DLD1 (cell line): ENCODE measurements around the gene EIF3B.
"Not testable (repeated sequence)": the region's sequence is repeated elsewhere in the genome, so short reads cannot be mapped to it uniquely, and the experiment has no call there.

Source experiments
- in situ Hi-C: cut with HindIII; loops from 2 replicates; pipeline ENCODE4 v1.10.0; 2017; ENCODE audit warnings: low sequenced_read_pairs

The EIF3B gene

DNA sequence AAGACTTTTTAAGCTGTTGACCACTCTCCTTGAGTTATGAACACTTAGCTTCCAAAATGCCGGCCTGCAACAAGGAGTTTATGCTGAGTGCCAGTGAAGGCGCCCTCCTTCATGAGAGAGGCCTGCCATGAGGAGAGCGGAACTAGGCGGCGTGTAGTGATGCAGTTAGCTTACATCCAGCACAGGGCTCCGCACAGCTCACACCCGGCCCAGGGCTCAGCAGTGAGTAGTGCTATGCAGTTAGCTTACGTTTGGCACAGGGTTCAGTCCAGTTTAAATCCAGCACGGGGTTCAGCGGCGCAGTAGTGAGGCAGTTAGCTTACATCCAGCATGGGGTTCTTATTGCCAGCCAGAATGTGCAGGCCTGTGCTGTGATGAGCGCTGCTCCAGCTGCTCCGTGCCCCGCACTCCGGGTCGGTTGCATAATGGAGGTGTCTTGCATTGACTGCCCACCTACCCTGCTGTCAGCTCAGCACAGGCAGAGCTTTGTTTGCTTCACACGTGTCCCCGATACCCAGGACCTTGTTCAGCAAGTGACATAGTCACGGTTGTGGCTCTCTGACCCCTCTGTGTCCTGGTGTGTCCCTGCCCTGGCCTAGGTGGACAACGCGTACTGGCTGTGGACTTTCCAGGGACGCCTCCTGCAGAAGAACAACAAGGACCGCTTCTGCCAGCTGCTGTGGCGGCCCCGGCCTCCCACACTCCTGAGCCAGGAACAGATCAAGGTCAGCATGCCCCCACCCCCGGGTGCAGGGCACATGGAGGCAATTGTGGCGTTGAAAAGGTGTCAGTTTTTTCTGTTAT is 21.9 kb downstream of the EIF3B start:
- in situ Hi-C loops: no loop called here

DNA sequence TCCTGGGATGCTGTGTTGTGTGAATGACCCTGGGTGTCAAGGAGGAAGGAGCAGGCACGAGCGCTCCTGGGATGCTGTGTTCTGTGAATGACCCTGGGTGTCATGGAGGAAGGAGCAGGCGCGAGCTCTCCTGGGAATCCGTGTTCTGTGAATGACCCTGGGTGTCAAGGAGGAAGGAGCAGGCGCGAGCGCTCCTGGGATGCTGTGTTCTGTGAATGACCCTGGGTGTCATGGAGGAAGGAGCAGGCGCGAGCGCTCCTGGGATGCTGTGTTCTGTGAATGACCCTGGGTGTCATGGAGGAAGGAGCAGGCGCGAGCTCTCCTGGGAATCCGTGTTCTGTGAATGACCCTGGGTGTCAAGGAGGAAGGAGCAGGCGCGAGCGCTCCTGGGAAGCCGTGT is 22.9 kb downstream of the EIF3B start:
- in situ Hi-C loops: not testable (repeated sequence)

DNA sequence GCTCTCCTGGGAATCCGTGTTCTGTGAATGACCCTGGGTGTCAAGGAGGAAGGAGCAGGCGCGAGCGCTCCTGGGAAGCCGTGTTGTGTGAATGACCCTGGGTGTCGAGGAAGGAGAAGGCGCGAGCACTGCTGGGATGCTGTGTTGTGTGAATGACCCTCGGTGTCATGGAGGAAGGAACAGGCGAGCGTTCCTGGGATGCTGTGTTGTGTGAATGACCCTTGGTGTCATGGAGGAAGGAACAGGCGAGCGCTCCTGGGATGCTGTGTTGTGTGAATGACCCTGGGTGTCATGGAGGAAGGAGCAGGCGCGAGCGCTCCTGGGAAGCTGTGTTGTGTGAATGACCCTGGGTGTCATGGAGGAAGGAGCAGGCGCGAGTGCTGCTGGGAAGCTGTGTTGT is 23.5 kb downstream of the EIF3B start:
- in situ Hi-C loops: not testable (repeated sequence)

DNA sequence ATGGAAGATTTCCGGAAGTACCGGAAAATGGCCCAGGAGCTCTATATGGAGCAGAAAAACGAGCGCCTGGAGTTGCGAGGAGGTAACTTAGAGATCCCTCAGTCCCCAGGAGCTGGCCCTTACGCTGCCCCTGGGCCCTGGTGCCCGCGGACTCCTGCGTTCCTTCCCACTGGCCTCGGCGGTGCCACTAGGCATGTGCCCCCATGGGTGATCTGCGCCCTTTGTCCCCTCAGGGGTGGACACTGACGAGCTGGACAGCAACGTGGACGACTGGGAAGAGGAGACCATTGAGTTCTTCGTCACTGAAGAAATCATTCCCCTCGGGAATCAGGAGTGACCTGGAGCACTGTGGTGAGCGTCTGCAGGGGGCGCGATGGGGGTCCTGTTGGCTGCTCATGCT is 24.5 kb downstream of the EIF3B start:
- in situ Hi-C loops: no loop called here

DNA sequence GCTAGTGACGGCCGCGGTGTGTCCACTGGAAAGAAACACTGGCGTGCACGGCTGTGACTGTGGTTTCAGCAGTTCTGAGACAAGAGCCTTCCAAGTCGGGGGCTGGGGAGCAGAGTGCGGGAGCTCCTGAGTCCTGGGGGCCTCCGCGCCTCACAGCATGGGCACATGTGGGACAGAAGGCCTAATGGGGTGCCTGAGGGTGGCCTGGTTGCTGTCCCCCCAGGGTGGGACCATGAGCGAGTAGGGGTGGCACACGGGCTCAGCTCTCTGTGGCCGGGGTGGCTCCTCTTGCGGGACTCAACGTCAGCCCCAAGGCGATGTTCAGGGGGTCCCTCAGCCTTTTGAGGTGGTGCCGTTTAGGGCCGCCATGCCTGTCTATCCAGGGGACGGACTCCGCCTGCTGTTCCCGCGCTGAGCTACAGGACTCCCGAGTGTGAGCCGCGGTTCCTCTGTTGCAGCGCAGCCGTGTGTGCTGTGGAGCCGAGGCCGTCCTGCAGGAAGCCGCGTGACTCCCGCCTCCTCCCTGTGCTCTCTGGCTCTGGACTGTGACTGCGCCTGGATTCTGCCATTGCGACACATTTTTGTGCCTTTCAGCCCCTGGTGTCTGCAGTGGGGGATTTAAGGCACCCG is 25.3 kb downstream of the EIF3B start:
- in situ Hi-C loops: no loop called here

DNA sequence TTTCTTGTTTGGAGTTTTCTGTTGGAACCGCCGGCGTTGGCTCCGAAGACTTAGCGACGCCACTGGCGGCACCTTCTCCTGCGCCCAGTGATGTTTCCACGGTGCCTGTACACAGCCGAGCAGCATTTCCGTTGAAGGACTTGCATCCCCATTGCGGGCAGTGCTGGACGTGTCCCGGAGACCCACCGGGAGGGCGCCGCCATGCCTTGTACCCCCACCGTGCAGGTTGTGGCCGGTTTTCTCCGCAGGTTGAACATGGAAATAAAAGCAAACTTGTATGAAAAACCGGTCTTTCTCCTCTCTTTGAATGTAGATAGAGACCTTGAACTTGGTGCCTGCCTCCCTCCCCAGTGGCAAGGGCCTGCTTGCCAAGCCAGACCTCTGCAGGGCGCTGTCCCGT is 25.8 kb downstream of the EIF3B start:
- in situ Hi-C loops: no loop called here

DNA sequence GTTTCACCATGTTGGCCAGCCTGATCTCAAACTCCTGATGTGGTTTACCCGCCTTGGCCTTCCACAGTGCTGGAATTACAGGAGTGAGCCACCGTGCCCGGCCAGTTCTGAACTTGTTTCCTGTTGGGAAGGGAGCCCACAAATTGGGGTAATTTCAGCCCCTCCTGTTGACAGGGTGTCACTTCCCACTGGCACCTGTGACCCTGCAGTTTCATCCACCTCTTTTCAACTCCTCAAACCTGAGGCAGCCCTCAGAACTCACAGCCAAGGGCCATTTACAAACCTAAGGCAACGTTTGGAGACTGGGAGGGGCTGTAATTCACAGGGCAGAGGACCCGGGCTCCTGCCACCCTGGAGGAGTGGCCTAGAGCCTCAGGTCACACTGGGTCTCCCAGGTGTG is 26.6 kb downstream of the EIF3B start:
- in situ Hi-C loops: no loop called here

DNA sequence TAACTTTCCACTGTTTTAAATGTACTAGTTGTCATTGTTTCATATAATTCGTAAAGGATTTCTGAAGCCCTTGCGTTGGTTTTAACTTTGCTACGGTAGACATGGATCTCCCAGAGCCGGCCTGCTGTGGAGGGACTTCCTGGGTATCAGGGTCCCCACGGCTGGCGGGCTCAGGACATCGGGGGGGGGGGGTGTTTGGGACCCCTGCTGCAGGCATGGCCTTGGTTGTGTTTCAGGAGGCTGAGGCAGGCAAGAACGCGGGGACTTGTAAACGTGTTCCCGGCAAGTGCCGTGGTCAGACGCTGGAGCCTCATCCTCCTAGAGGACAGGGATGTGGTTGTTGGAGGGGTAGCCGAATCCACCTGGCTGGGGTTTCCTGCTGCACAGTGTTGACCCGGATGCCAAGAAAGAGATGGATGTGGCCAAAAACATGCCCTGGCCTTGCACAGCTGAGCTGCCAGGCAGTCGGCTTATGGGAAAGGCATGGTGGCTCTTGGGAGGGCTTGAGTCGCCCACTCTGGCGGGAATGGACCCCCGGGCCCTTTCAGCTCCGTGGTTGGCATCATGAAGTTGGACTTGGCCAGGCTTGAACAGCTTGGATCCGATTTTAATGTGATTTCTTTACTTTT is 27.4 kb downstream of the EIF3B start:
- in situ Hi-C loops: no loop called here

DNA sequence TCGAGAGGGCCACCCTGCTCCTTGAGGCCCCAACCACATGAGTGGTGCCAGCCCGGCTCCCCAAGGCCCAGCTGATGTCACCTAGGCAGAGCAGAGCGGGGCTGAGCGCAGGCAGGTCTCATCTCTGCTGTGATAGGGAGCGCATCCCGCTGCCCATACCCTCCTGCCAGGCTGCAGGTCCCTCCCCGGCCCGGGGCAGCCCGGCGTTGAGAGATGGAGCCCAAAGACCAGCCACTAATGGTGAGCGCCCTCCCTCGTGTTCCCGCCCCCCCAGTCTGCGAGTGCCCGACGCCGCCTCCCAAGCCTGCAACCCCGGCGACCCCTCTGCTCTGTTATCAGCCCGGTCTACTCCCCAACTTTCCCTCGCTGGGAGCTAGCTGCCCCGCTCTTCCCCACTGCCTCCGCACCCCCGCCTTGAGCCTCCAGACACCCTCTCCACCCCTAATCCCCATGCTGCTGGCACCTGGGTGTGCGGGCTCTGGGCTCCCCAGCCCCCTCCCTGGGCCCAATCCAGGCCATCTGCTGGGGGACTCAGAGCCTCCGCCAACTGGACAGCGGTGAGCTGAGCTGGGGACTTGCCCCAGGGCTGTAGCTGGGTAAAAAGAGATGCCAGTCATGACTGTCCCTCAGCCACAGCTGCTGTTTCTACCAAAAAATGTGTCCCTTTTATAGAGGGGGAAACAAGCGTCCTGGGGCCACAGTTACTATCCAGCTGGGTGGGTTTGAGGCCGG is 29.1 kb downstream of the EIF3B start:
- in situ Hi-C loops: no loop called here

DNA sequence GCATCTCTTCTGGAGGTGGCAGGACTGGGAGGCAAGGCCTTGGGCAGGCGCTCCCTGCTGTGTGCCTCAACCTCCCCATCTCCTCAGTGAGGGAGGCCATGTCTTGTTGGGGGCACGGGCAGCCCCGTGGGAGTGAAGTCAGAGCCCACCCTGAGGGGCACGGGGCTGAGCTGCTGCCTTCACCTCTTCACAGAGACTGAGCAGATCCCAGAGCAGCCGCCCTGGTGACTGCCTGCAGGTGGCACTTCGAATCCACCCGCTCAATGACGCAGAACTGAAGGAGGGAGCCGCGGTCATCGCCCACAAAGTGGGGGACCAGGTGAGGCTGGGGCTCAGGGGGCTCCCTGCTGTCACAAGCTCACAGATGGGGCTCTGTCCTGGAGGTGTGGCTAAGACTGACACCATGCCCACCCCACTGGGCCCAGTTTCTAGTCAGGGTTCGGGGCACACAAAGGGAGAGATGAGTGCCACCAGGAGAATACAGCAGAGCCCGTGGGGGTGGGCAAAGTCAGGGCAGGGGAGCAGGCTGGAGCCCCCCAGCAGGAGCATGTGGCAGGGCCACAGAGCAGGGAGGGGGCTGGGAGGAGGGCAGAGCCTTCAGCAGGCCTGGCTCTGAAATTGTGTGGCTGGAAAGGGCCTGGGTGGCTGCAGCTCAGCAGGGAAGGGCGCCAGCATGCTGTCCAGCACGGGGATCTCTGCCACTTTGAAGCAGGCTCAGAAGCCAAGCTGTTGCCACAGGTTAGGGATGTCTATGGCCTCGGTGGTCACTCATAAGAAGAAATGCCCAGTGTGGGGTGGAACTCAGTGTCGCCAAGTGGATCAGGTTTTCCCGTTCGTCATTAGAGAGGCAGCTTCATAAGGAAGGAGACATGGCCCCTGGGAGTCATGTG is 30.0 kb downstream of the EIF3B start:
- in situ Hi-C loops: no loop called here

DNA sequence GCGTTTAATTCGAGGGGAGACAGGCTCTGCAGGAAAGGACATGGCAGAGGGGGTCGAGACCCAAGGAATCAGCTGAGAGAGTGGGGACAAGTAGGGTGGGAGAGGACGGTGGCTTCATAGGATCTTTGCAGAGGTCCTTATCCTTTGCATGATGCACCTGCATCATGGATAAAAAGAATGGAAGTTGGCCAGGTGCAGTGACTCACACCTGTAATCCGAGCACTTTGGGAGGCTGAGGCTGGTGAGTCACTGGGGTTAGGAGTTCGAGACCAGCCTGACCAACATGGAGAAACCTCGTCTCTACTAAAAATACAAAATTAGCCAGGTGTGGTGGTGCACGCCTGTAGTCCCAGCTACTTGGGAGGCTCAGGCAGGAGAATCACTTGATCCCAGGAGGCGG is 31.5 kb downstream of the EIF3B start:
- in situ Hi-C loops: not testable (repeated sequence)

DNA sequence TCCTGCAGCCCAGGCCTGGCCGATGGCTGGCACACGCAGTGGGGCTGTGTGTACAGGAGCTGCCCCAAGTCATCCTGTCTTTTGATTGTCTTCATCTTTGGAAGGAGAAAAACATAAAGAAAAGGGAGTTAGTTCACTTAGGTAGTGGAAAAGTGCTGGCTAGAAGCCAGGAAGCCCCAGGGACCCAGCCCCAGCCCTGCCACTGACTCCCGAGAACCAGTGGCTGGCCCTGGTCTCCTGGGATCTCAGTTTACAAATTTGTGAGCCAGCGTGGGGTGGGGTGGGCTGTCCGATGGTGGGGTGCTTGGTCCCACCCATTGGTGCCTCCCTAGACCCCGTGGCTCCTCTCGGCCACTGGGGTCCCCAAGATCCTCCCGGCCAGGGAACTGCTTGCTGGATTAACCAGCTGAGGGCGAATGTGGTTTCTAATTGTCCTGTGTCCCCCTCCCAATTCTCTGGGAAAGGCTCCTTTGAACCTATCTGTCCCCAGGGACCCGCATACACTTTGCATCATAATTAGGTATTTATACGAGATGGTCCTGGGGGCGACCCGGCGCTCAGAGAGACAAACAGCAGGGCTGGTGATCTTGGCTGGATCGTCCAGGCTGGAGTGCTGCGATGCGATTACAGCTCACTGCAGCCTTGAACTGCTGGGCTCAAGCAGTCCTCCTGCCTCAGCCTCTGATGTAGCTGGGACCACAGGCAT is 32.5 kb downstream of the EIF3B start:
- in situ Hi-C loops: no loop called here

DNA sequence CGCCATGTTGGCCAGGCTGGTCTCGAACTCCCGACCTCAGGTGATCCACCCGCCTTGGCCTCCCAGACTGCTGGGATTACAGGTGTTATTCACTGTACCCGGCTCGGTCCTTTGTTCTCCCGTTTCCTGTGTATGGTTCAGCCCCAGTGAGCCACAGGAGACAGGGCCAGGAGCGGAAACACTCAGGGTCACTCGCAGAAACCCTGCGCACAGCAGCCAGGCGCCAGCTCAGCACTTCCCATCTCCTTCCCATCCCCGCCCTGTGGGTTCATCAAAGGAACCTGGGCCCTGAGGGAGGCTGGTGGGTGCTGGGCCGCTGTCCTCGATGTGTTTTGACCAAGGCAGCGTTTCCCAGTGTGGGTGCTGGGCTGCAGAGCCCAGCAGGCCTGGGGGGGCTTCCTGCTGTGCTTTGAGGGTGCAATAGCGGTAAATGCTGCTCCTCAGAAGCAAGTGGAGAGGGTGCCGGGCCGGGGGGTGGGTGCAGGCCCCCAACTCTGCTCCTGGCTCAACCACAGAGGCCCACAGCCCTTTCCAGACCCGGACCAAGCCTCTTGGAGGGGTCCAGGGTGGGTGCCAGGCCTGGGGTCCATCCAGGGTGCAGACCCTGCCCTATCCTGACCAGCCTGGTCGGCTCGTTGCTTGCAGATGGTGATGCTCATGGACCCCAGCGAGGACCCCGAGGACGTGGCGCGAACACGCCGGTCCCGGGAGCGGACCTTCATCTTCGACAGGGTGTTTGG is 33.4 kb downstream of the EIF3B start:
- in situ Hi-C loops: no loop called here

DNA sequence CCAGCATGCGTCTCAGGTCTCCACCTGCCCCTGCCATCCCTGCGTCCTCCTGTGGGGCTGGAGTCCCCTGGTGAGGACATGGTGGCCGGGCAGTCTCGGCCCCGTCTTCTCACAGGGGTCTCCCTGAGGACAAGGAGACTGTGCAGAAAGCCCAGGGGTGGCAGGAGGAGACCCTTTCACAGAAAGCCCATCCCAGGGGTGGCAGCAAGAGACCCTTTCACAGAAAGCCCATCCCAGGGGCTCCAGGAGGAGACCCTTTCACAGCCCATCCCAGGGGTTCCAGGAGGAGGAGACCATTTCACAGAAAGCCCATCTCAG is 34.0 kb downstream of the EIF3B start:
- in situ Hi-C loops: no loop called here

DNA sequence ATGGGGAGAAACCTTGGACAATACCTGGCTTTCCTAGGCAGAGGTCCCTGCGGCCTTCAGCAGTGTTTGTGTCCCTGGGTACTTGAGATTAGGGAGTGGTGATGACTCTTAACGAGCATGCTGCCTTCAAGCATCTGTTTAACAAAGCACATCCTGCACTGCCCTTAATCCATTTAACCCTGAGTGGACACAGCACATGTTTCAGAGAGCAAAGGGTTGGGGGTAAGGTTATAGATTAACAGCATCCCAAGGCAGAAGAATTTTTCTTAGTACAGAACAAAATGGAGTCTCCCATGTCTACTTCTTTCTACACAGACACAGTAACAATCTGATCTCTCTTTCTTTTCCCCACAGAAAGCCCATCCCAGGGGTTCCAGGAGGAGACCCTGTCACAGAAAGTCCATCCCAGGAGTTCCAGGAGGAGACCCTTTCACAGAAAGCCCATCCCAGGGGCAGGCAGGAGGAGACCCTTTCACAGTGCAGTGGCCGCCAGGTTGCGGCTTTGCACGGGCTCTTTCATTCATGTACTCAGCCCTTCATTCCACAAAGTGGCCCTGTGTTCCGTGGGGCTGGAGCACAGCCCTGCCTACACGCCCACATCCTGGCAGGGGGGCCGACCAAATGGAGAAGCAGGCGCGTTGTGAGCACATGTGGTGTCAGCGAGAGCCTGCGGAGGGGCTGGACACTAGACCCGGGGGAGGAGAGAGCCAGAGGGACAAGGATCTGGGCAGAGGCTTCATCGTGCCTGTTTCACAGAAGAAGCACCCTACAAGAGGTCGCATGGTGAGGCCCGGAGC is 35.6 kb downstream of the EIF3B start:
- in situ Hi-C loops: not testable (repeated sequence)

DNA sequence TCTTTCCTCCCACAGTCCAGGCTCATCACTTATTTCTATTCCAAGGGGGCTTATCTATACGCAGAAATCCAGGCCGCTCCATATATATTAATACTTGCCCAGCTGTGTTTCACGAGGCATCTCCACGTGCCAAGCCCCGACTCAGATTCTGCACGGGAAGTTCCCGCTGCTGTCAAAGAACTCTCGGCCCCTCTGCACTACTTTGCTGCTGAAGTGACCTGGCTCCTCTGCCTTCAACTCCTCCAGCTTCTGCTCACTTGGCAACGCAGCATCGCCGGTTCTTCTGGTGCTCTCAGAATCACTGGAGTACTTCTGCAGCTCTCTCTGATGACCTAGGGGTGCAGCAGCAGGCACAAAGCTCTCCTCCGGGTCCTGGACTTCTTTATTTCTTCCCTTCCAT is 39.1 kb downstream of the EIF3B start:
- in situ Hi-C loops: no loop called here

DNA sequence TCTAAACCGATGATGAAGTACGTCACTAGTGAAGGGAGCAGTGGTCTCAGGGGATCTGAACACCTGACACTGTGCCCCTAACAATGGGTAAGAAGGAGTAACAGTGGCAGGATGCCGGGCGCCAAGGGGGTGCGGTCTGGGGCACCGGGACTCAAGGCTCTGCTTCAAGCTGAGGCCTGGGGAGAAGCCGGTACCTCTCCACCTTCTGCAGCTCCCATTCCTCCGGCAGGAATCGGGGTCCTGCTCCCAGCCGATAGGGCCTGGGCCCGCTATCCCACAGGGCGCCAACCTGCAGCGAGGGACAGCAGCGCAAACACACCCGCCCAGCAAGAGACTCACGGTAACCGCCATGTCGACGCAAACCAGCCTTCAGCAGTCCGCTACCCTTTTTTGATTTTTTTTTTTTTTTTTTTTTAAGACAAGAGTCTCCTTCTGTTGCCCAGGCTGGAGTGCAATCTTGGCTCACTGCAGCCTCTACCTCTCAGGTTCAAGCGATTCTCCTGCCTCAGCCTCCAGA is 40.0 kb downstream of the EIF3B start:
- in situ Hi-C loops: no loop called here

DNA sequence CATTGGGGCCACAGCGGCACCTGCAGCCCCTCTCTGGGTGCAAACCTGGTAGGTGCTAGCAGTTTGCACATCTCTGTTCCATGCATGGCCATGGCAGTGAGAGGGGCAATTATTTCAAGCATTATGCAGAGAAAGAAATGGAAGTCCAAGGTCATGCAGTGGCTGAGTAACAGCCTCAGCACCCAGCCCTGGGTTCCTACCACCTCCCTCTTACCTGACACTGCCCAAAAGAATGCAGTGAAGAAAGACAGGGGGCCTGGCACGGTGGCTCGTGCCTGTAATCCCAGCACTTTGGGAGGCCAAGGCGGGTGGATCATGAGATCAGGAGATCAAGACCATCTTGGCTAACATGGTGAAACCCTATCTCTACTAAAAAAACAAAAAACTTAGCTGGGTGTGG is 43.9 kb downstream of the EIF3B start:
- in situ Hi-C loops: no loop called here
